Stomach (tissue), 9 donors: ENCODE measurements around the gene ACSBG1. TPM values are rescaled to one million over a fixed set of nuclear protein-coding genes. Genes with fewer than 3 reads are reported as not detected.
A peak's percentile ranks its signal among the peaks of the same experiment; 100 is the strongest.

Source experiments
- DNase-seq, 2 donors: peaks; one replicate each; pipeline versions ENCODE4 v3.0.0 to v3.0.0-alpha.2; 2013 to 2019
- H3K27ac ChIP-seq, 5 donors: fragments of 200-600 bp in 4 of 5; sonication (generic) in 4 of 5; one replicate each; pipeline ENCODE4 v1.5.1; 2013 to 2019; ENCODE audit warnings: mild to moderate bottlenecking in 1 of 5, moderate library complexity in 1 of 5
- H3K27me3 ChIP-seq, 3 donors: fragments of 200-600 bp; sonication (generic); one replicate each; pipeline ENCODE4 v1.5.1; 2017 to 2019; ENCODE audit warnings: mixed run types in 1 of 3
- H3K36me3 ChIP-seq, 4 donors: fragments of 200-600 bp; sonication (generic); 1 replicate in 3 of 4; 2 replicates in 1 of 4; pipeline ENCODE4 v1.5.1; 2016 to 2019
- H3K4me1 ChIP-seq, 4 donors: fragments of 200-600 bp; sonication (generic); one replicate each; pipeline ENCODE4 v1.5.1; 2016 to 2019
- H3K4me3 ChIP-seq, 4 donors: fragments of 200-600 bp; sonication (generic) in 3 of 4; one replicate each; pipeline ENCODE4 v1.5.1; 2016 to 2019; ENCODE audit warnings: mild to moderate bottlenecking in 1 of 4
- H3K9me3 ChIP-seq, 4 donors: fragments of 200-600 bp; sonication (generic); one replicate each; pipeline ENCODE4 v1.5.1; 2016 to 2019
- EP300 ChIP-seq: sonication (generic); formaldehyde crosslinking; IDR thresholded peaks from one replicate; pipeline ENCODE4 v1.6.1; 2017; ENCODE audit warnings: antibody characterized with exemption
- POLR2A ChIP-seq, 4 donors: fragments of 450-650 bp; IDR thresholded peaks; one replicate each; pipeline ENCODE4 v1.6.1; 2016; ENCODE audit warnings: antibody characterized with exemption in 4 of 4, control low read depth in 2 of 4, mild to moderate bottlenecking in 1 of 4, moderate library complexity in 1 of 4
- POLR2AphosphoS5 ChIP-seq, 3 donors: sonication (generic); formaldehyde crosslinking; IDR thresholded peaks; one replicate each; pipeline ENCODE4 v1.6.1; 2016; ENCODE audit warnings: antibody characterized with exemption in 3 of 3
- WGBS, 5 donors: extraction: QIAGEN DNeasy Blood & Tissue Kit in 3 of 5; methylation state at CpG; one replicate each; pipeline versions ENCODE4 v1.1.5 to v1.1.7; 2013 to 2018; 5-methylcytosine and 5-hydroxymethylcytosine counted together
- intact Hi-C: fragments of 100-400 bp; cut with DNase I; formaldehyde crosslinking; loops from one replicate; pipeline ENCODE4 v1.15.1; 2023; ENCODE audit warnings: low total_unique reads
- polyA plus RNA-seq, 3 donors: library from polyadenylated mRNA; stranded (reverse); fragments of 200-250 nt; gene quantifications; one replicate each; pipeline ENCODE4 v1.2.3, GENCODE V29; 2013
- total RNA-seq, 5 donors: library from RNA; depleted of rRNA; stranded (reverse); fragments of >200 nt; gene quantifications; one replicate each; pipeline versions ENCODE4 v1.1.0 to v1.2.3, GENCODE V29; 2014 to 2016
- TF ChIP-seq, protein P1 (sequence below), 7 experiments: fragments of 450-650 bp in 4 of 7; fragments of 200-600 bp in 3 of 7; sonication (generic) in 3 of 7; IDR thresholded peaks; one replicate each; pipeline ENCODE4 v1.5.1; 2016 to 2019; ENCODE audit warnings: antibody characterized with exemption in 7 of 7, control low read depth in 2 of 7, mild to moderate bottlenecking in 1 of 7
- donor health status: healthy with polysubstance abuse.
- donor health status: Bipolar disorder and iron deficiency.
- donor health status: healthy.

The ACSBG1 gene
- total and polyA plus RNA-seq, 8 donors: under 0.01 to 1.5 (median 0.15) TPM; not detected in 3

DNA sequence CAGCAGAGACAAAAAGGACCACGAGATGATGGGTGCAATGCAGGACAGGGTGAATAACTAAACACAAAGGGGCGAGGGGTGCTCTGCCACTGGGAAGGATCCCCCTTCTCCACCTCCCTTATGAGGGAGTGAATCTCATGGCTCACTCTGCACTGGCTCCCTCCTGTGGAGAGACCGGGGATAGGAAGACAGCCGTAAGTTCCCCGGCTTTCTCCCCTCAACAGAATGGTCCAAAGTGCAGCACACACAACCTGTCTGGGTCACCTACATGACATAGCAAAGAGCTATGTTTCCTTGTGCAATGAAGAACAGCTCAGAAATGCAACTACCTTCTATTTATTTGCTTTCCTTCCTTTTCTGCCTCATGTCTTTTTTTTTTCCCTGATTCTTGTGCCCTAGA, 7.8 kb upstream of the ACSBG1 start:
- TF ChIP-seq POLR2A (IDR thresholded peaks at IDR 0.05): no peak
- no peak for TF ChIP-seq EP300
- TF ChIP-seq, protein P1, sequence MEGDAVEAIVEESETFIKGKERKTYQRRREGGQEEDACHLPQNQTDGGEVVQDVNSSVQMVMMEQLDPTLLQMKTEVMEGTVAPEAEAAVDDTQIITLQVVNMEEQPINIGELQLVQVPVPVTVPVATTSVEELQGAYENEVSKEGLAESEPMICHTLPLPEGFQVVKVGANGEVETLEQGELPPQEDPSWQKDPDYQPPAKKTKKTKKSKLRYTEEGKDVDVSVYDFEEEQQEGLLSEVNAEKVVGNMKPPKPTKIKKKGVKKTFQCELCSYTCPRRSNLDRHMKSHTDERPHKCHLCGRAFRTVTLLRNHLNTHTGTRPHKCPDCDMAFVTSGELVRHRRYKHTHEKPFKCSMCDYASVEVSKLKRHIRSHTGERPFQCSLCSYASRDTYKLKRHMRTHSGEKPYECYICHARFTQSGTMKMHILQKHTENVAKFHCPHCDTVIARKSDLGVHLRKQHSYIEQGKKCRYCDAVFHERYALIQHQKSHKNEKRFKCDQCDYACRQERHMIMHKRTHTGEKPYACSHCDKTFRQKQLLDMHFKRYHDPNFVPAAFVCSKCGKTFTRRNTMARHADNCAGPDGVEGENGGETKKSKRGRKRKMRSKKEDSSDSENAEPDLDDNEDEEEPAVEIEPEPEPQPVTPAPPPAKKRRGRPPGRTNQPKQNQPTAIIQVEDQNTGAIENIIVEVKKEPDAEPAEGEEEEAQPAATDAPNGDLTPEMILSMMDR (IDR thresholded peaks at IDR 0.05): no peak
- no peak for TF ChIP-seq POLR2AphosphoS5 (IDR thresholded peaks at IDR 0.05)
- Histone ChIP-seq H3K4me1 (peaks cover 0 to 20% (median 14%) of the 10 kb centered on the region in 4 donors), H3K9me3 (no peaks in the 10 kb centered on the region), H3K27ac (no peak overlapping the region), H3K27me3 (peaks cover 0 to 6% (median 0%) of the 10 kb centered on the region in 3 donors), H3K36me3 (no peaks in the 10 kb centered on the region), H3K4me3 (no peak overlapping the region)
- intact Hi-C loops: loop anchor here (5.0 kb wide), 1 partner anchor 130 kb away; no protein-coding TSS in a partner anchor
- peak in 1 of 2 donors; percentile 30 for DNase-seq
- WGBS, 5 donors: 72 to 83% (median 75%) methylated on average over 5 of the region's 5 CpGs

DNA sequence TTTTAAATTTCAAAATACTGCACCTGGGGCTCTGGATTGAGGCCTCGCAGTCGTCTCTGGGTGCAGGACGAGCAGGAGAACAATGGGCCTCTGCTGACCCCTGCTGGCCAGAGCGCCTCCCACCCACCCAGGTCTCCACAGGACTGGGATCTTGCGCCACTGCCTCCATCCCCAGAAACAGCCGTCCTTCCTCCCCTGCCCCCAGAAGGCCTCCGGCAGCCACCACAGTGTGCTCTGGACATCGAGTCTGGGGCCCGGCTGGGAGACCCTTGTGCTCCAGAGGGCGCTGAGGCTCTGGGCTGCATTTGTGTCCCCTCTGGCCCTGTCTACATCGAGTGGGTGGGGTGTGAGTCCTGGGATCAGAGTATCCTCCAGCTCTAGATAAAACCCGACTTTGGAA, 6.7 kb upstream of the ACSBG1 start:
- DNase-seq: peak; percentile 91 to 93
- intact Hi-C loops: loop anchor here (5.0 kb wide), 1 partner anchor 129 kb away; no protein-coding TSS in a partner anchor
- H3K4me1 ChIP-seq: peaks cover 0 to 20% (median 14%) of the 10 kb centered on the region in 4 donors
- no peaks in the 10 kb centered on the region for H3K9me3 ChIP-seq
- 9 to 12% (median 10%) methylated on average over 9 to 12 of the region's 12 CpGs for WGBS, 5 donors
- no peaks in the 10 kb centered on the region for H3K36me3 ChIP-seq
- H3K27me3 ChIP-seq: peaks cover 0 to 6% (median 0%) of the 10 kb centered on the region in 3 donors
- H3K27ac ChIP-seq: no peak overlapping the region
- TF ChIP-seq POLR2AphosphoS5 (IDR thresholded peaks at IDR 0.05) (no peak), EP300 (no peak), POLR2A (IDR thresholded peaks at IDR 0.05) (no peak)
- TF ChIP-seq, protein P1 (IDR thresholded peaks at IDR 0.05): peak in 5 of 7 experiments; percentile 70 to 92 (median 83)
- H3K4me3 ChIP-seq: no peak overlapping the region

DNA sequence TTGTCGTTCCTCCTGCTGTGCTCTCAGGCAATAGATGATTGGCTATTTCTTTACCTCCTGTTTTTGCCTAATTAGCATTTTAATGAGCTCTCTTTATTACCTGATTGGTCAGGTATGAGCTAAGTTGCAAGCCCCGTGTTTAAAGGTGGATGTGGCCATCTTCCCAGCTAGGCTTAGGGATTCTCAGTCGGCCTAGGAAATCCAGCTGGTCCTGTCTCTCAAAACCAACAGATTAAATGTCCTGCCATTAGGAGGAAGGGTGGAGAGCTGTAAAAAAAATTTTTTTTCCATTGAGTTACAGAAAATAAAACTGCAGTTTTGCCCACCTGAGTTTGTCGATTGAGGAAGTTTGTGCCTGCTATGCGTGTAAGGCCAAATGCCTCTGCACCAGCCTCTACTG, 5.4 kb upstream of the ACSBG1 start:
- Histone ChIP-seq H3K36me3 (no peaks in the 10 kb centered on the region), H3K27me3 (peaks cover 0 to 8% (median 2%) of the 10 kb centered on the region in 3 donors), H3K4me3 (no peak overlapping the region), H3K4me1 (peaks cover 0 to 20% (median 14%) of the 10 kb centered on the region in 4 donors), H3K27ac (no peak overlapping the region), H3K9me3 (no peaks in the 10 kb centered on the region)
- intact Hi-C loops: loop anchor here (5.0 kb wide), 1 partner anchor 128 kb away; no protein-coding TSS in a partner anchor
- 77 to 91% (median 86%) methylated on average over 5 of the region's 5 CpGs for WGBS, 5 donors
- TF ChIP-seq, protein P1 (IDR thresholded peaks at IDR 0.05): no peak
- TF ChIP-seq EP300: no peak
- no peak for TF ChIP-seq POLR2A (IDR thresholded peaks at IDR 0.05)
- TF ChIP-seq POLR2AphosphoS5 (IDR thresholded peaks at IDR 0.05): no peak
- no peak for DNase-seq

DNA sequence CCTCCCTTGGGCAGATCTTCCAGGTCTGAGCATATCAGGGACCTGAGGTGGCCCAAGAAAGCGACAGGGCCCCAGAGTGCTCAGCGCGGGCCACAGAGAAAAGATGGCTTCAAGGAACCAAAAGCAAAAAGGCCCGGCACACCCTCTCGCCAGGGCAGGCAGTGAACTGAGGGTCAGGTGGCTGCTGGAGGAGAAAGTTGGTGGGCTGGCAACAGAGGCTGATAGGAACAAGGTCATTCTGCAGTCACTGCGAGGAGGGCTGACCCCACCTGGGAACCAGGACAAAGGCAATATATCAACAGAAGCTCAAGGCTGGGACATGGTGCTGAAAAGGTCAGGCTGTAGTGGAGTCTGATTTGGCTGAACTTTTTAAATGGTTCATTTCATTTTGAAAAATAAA, 2.8 kb upstream of the ACSBG1 start:
- Histone ChIP-seq H3K4me1 (peaks cover 0 to 6% (median 0%) of the 10 kb centered on the region in 4 donors), H3K36me3 (no peaks in the 10 kb centered on the region), H3K27ac (no peak overlapping the region), H3K4me3 (no peak overlapping the region), H3K27me3 (peaks cover 0 to 14% (median 3%) of the 10 kb centered on the region in 3 donors), H3K9me3 (no peaks in the 10 kb centered on the region)
- intact Hi-C loops: no loop called here
- 65 to 79% (median 78%) methylated on average over 6 of the region's 6 CpGs for WGBS, 5 donors
- TF ChIP-seq EP300 (no peak), POLR2A (IDR thresholded peaks at IDR 0.05) (no peak), POLR2AphosphoS5 (IDR thresholded peaks at IDR 0.05) (no peak)
- TF ChIP-seq, protein P1 (IDR thresholded peaks at IDR 0.05): no peak
- DNase-seq: no peak
